ENCODE results near the gene RNF212.

GRCh38 chr4:1040344-1041146 is 72.8 kb downstream of the RNF212 start:
- no peak for TF ChIP-seq REST (IDR thresholded peaks at IDR 0.05; ENCODE audit: low read depth)
- TF ChIP-seq TAF1 (IDR thresholded peaks at IDR 0.05; ENCODE audit: low read depth) = no peak

All from Ishikawa (cell line).